T-helper 17 cell (primary cell): ENCODE measurements around the gene GJD2. TPM values are rescaled to one million over a fixed set of nuclear protein-coding genes. Genes with fewer than 3 reads are reported as not detected.

Source experiments
- ATAC-seq: fragments of 150-1000 bp; cut with Tn5 transposase; 2 replicates; pipeline ENCODE4 v1.10.0; 2021; ENCODE audit warnings: mild to moderate bottlenecking, moderate library complexity
- DNase-seq, 3 donors: peaks; one replicate each; pipeline versions ENCODE4 v3.0.0 to v3.0.0-alpha.2; 2020 to 2021
- H3K9me3 ChIP-seq: one replicate; pipeline ENCODE4 v1.7.0; 2013; ENCODE audit warnings: low read length, mild to moderate bottlenecking; ENCODE audit not compliant: control insufficient read depth, poor library complexity, severe bottlenecking
- H3K27ac Mint-ChIP-seq: one replicate; pipeline ENCODE4 v1.8.0; 2022; ENCODE audit warnings: mild to moderate bottlenecking, moderate library complexity, mixed read lengths
- H3K27me3 Mint-ChIP-seq: one replicate; pipeline ENCODE4 v1.8.0; 2022; ENCODE audit warnings: mixed read lengths
- H3K36me3 Mint-ChIP-seq: one replicate; pipeline ENCODE4 v1.8.0; 2022; ENCODE audit warnings: low read depth, mixed read lengths
- H3K4me1 Mint-ChIP-seq: one replicate; pipeline ENCODE4 v1.8.0; 2022; ENCODE audit warnings: mild to moderate bottlenecking, mixed read lengths
- H3K4me3 Mint-ChIP-seq: one replicate; pipeline ENCODE4 v1.8.0; 2022; ENCODE audit warnings: mild to moderate bottlenecking, moderate library complexity, mixed read lengths
- total RNA-seq, 4 donors: library from RNA in 2 of 4; stranded (reverse) in 2 of 4; gene quantifications; one replicate each; pipeline ENCODE4 v1.2.3 and lab custom pipeline; 2022 to 2026

Gene GJD2
- total RNA-seq (not detected), total RNA-seq (lab: John Stamatoyannopoulos, UW) (0 reads per million in 2 donors)

DNA sequence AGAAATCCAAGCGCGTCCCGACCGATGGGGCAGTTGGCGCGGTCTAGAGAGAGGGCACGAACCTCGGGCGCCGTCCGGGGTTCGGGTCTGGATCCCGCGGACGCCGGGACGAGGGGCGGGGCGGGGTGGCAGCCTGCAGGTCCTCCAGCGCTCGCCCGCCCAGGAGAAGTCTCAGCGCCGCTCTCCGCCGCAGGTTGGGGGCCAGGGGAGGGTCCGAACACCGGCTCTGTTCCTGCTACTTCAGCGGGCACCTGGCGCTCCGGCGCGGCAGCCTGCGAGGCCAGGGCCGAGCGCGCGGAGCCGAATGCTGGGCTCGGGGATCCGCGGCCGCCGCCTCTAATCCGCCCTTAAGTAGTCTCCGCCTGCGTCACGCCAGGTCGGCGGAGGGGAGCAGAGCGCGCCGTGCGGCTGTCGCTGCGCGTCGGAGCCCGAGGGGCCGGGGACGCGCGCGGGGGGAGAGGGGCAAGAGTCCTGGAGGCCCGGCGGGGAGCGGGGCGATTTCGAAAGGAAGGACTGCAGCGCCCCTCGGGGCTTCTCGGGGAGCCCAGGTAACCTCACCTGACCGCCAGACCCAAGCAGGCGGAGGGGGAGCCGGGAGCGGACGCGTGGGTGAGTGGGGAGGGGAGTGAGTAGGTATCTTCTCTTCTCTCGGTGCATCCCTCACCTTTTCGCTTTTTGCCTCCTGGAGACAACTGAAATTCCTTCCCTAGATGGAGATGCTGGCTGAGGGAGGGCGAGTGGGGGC lies at the start of gene GJD2:
Gene GJD2 (minus strand): TSS at position 325 of the 745 bp plus-strand sequence. CDS start 510 bp downstream, outside the sequence.
- peaks cover 80% of the 10 kb centered on the region for H3K27me3 Mint-ChIP-seq
- DNase-seq, result no peak
- no peaks in the 10 kb centered on the region for H3K36me3 Mint-ChIP-seq
- ATAC-seq, result no peak
- no peaks in the 10 kb centered on the region for H3K4me1 Mint-ChIP-seq
- H3K9me3 ChIP-seq, result no peaks in the 10 kb centered on the region
- no peak within 1 kb of the TSS for H3K27ac Mint-ChIP-seq
- H3K4me3 Mint-ChIP-seq, result peak within 1 kb of the TSS; percentile 55

DNA sequence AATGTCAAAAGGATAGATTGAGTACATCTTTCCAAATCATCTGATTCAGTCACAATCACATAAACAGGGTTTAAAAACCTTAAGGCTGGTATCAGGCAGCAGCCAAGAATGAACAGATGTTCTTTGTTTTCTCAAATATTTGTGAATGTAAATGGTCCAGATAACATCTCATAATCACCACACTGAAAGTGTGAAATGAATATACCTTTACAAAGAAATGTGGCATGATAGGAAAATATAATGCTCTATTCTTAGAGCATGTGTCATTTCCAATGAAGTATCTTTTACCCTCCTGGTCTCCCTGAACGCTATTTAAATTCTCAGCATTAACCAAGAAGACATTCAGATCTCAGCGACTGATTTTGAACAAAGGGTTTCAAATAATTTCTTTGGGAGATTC lies 49.3 kb upstream of the GJD2 start:
- no peak for ATAC-seq
- H3K36me3 Mint-ChIP-seq, result peaks cover 6% of the 10 kb centered on the region
- H3K4me3 Mint-ChIP-seq, result no peak overlapping the region
- peaks cover 49% of the 10 kb centered on the region for H3K27me3 Mint-ChIP-seq
- no peak for DNase-seq
- no peak overlapping the region for H3K27ac Mint-ChIP-seq
- H3K4me1 Mint-ChIP-seq, result no peaks in the 10 kb centered on the region
- H3K9me3 ChIP-seq, result no peaks in the 10 kb centered on the region

DNA sequence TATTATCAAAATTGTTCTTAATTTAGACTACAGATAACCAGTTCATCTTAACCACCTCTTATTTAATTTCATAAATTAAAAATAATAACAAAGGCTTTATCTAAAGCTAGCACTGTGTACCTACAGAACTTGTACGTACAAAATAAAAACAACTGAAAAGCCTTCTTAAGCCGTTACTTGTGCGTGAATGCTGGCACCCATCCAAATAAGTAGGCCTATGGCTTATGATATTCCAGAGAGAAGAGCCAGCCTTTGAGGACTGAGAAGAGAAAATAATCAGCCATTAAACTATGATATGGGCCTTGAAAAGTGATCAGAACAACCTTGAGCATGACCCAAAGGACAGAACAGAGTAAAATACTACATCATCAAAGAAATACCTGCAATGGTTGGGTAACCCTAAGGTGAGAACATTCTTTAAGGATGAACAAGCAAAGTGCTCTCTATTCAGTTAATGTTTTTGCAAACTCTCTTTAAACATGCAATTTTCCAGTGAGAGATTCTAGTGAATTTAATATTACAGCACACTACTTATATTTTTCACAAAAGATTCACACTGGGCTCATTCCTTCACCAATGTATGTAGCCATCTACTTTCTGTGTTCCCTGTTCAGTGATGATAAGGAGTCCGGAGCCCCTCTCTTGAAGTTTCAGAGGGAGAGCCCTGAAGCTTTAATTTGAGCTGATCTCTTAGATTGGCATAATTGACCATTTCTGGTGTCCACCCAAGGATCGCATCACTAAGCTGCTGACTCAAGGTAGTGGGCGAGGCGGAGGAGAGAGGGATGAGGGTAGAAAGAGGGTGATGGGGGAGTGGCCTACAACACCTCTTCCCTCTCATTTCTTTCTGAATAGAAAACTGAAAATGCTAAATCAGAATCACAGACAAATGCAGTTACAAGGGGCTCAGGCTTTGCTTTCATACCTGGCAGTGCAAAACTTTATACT lies 48.3 kb upstream of the GJD2 start:
- DNase-seq (no peak), ATAC-seq (no peak)
- peaks cover 53% of the 10 kb centered on the region for H3K27me3 Mint-ChIP-seq
- no peak overlapping the region for H3K27ac Mint-ChIP-seq
- no peak overlapping the region for H3K4me3 Mint-ChIP-seq
- H3K9me3 ChIP-seq, result no peaks in the 10 kb centered on the region
- H3K4me1 Mint-ChIP-seq, result no peaks in the 10 kb centered on the region
- peaks cover 6% of the 10 kb centered on the region for H3K36me3 Mint-ChIP-seq

DNA sequence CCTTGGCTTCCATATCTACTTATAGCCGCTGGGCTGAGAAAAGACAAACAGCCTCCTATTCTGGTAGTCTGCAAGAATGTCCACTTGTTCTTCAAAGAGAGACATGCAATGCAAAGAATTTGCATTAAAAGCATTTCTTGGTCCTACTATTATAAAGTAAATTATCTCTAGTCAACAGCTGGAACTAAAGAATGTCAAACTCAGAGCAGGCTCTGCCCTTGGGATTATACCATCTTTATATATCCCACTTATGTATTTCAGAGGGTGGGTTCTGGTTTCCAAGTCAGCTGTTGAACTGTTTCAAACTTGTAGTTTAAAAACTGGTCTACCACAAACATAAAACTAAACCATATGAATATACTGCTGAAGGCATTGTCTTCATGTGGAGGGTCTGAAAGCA lies 47.6 kb upstream of the GJD2 start:
- no peak overlapping the region for H3K4me3 Mint-ChIP-seq
- no peaks in the 10 kb centered on the region for H3K9me3 ChIP-seq
- peaks cover 57% of the 10 kb centered on the region for H3K27me3 Mint-ChIP-seq
- no peak overlapping the region for H3K27ac Mint-ChIP-seq
- H3K36me3 Mint-ChIP-seq, result peaks cover 6% of the 10 kb centered on the region
- no peaks in the 10 kb centered on the region for H3K4me1 Mint-ChIP-seq
- DNase-seq (no peak), ATAC-seq (no peak)

DNA sequence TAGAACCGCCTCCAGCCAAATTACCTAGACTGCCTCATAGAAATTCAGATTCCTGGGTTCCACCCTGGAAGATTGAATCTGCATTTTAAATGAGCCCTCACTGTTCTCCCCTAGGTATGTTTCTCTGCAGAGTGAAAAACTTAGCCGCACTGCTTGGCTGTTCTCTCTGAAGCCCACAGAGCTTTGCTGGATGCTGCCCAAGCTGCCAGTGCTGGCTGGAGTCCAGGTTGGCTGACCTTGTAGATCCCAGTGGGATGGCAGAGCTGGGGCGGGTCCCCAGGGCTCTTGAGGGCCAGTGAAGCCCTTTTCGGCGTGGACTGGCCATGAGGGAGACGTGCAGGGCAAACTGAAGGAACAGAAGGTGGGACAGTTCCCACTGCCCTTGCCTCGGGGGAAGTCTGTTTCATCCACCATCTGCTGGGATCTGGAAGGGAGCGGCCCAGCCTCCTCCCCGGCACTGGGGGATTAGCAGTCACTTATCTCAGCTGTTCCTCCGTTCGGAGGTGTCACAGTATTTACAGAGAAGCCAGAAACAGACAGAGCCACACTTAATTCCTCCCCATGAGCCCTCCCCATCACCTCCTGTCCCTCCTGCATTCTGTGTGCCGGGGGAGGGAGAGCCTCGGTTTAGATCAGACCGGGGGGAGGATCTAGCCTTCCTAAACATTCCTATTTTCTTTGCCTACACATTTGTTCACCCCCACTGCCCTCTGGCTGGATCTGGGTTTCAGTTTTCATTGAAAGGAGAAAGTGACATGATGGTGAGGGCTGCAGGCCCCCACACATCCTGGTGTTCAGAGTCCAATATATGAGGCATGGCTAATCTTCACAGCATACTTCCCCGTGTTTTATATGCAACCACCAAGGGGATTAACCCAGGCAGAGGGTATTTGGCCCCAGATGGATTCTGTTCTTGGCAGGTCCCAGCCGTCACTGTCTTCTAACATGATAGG lies 44.6 kb upstream of the GJD2 start:
- DNase-seq (no peak), ATAC-seq (no peak)
- Mint-ChIP-seq H3K36me3 (peaks cover 6% of the 10 kb centered on the region), H3K4me1 (peaks cover 3% of the 10 kb centered on the region), H3K27me3 (peaks cover 62% of the 10 kb centered on the region), H3K27ac (no peak overlapping the region), H3K4me3 (no peak overlapping the region)
- H3K9me3 ChIP-seq, result no peaks in the 10 kb centered on the region

DNA sequence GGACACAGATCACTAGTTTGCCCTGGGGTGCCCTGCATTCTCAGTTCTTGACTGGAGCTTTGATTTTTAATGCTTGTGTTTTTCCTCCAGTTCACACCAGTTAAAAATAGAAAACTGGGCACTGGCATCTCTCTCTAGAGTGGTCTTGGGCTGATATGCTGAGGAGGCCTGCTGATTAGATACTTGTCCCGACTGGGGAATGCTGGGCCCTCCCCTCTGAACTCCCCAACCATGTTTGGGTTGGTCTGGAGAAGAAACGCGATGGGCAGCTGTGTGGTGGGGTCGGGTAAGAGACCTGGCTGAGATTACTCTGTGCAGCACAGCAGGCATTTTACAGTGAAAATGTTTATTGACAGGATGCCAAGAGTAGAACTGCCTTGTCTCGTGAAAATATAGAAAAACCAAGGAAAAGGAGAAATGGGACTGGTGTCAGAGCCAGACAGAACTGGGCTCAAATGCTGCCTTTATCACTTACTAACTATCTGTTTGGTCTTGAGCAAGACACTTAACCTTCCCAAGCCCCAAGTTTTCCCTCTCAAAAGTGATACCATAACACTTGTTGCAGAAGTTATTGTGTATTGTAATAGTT lies 42.1 kb upstream of the GJD2 start:
- H3K9me3 ChIP-seq, result no peaks in the 10 kb centered on the region
- ATAC-seq (no peak), DNase-seq (no peak)
- Mint-ChIP-seq H3K4me3 (no peak overlapping the region), H3K27me3 (peaks cover 75% of the 10 kb centered on the region), H3K36me3 (peaks cover 9% of the 10 kb centered on the region), H3K27ac (no peak overlapping the region), H3K4me1 (peaks cover 3% of the 10 kb centered on the region)

DNA sequence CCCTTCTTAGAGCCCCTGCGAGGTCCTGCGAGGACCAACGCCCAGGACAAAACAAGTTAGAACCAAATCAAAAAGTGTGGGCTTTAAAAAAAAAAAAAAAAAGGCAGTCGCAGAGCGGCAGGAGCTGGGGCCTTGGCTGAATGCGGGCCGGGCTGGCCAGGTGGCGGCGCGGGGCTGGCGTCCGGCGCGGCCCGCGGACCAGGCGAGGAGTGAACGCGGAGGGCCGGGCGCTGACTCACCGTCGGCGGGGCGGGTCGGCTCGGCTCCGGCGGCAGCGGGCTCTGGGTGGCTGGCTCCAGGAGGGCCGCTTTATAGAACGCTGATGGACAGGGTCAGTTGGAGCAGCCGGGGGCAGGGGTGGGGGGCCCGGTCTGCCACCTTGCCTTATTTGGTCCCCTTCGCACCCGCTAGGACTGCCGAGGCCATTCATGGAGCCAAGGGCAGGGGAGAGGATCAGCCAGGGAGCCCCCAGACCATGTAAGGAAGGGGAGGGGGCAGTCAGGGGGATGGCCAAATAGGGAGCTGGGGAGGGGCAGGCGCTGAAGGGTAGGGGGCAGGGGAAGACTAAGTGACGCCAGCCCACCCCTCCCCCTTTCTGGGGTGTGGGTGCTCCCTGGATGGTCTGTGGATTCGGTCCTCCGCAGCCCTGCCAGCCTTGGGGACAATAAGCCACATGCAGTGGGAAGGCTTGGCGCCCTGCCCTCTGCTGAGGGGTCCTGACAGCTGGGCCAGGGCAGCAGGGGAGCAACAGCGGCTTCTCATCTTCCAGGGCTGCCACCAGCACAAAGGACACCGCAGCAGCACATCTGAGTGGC lies 40.7 kb upstream of the GJD2 start, which contains the start of gene ACTC1:
Gene ACTC1 (minus strand): TSS at position 283 of the 815 bp plus-strand sequence. CDS start 741 bp downstream, outside the sequence.
- no peak for ATAC-seq
- Mint-ChIP-seq H3K4me3 (peak within 1 kb of the TSS; percentile 7), H3K27ac (no peak within 1 kb of the TSS), H3K36me3 (peaks cover 9% of the 10 kb centered on the region), H3K4me1 (peaks cover 3% of the 10 kb centered on the region), H3K27me3 (peaks cover 80% of the 10 kb centered on the region)
- H3K9me3 ChIP-seq, result no peaks in the 10 kb centered on the region
- no peak for DNase-seq

DNA sequence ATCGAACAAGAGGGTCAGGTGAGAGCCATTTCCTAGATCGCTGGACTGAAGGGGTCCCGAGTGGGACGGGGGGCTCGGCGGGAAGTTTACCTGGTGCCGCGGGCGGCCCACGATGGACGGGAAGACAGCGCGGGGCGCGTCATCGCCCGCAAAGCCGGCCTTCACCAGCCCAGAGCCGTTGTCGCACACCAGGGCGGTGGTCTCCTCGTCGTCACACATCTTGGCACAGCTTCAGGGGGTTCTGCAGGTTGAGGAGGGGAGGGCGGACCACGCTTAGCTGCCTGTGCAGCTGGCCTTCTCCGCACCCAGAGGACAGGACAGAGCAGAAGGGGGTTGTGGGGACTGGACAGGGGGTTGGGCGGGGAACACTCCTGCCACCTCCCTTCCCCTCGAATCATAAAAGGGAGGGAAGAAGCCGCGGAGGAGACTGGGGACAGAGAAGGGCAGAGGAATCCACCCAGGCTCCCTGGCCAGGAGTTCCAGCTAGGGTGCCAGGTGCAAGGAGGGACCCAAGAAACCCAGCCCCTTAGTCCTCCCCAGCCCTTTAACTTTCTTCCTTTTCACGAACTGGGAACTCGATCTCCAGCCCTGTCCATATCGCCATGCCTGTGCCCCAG lies 39.9 kb upstream of the GJD2 start:
- ATAC-seq (no peak), DNase-seq (no peak)
- peak overlapping the region; percentile 7 for H3K4me3 Mint-ChIP-seq
- no peaks in the 10 kb centered on the region for H3K9me3 ChIP-seq
- H3K27ac Mint-ChIP-seq, result no peak overlapping the region
- H3K36me3 Mint-ChIP-seq, result peaks cover 6% of the 10 kb centered on the region
- H3K27me3 Mint-ChIP-seq, result peaks cover 83% of the 10 kb centered on the region
- peaks cover 3% of the 10 kb centered on the region for H3K4me1 Mint-ChIP-seq

DNA sequence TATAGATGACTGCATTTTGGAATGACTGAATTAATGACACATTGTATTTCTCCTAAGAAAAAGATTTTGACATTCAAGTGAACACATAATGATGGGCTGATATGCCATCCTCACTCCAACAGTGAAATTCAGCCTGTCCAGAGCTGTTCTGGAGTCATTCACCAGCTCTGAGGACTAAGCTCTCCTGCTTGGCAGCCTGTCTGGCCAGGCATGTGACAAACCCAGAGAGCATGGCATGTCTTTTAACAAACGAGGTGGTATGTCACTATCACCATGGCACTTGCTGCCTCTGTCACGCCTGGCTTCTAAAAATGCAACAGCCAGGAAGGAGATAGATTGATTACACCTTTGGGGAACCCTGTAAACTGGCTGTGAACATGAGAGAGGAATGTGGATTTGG lies 39.1 kb upstream of the GJD2 start:
- no peaks in the 10 kb centered on the region for H3K9me3 ChIP-seq
- no peak overlapping the region for H3K4me3 Mint-ChIP-seq
- peaks cover 82% of the 10 kb centered on the region for H3K27me3 Mint-ChIP-seq
- peaks cover 3% of the 10 kb centered on the region for H3K4me1 Mint-ChIP-seq
- ATAC-seq, result no peak
- no peak overlapping the region for H3K27ac Mint-ChIP-seq
- DNase-seq, result no peak
- H3K36me3 Mint-ChIP-seq, result peaks cover 2% of the 10 kb centered on the region

DNA sequence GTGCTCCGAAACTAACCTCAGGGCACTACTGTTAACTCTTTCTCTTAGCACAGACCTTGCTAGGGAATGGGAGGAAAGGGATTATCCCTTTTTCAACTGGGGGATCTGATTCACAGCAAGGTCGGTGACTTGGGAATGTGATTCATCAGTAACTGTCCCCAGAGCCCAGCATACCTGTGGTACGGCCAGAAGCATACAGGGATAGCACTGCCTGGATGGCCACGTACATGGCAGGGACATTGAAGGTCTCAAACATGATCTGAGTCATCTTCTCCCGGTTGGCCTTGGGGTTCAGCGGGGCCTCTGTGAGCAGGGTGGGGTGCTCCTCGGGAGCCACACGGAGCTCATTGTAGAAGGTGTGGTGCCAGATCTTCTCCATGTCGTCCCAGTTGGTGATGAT lies 38.3 kb upstream of the GJD2 start:
- no peak for DNase-seq
- H3K4me3 Mint-ChIP-seq, result no peak overlapping the region
- H3K27me3 Mint-ChIP-seq, result peaks cover 81% of the 10 kb centered on the region
- H3K36me3 Mint-ChIP-seq, result peaks cover 2% of the 10 kb centered on the region
- no peak for ATAC-seq
- H3K4me1 Mint-ChIP-seq, result peaks cover 3% of the 10 kb centered on the region
- no peak overlapping the region for H3K27ac Mint-ChIP-seq
- no peaks in the 10 kb centered on the region for H3K9me3 ChIP-seq

DNA sequence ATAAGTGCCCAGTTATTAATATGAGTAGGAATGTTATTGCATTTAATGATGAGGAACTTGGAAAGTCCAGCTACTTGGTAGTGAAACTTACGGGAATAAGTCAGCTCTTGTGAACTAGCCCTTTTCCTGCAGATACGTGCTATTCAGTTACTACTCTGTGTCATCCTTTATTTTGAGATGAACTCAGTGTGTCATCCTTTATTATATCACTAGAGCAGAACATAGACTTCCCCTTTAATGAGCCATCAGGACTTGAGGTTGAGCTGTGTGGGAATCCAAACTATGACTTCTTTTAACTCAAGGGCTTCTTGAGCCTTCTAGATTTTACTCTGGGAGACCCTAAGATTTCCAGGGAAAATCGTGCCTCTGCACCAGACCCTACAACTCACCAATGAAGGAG lies 36.9 kb upstream of the GJD2 start:
- H3K4me3 Mint-ChIP-seq, result no peak overlapping the region
- peaks cover 74% of the 10 kb centered on the region for H3K27me3 Mint-ChIP-seq
- DNase-seq (no peak), ATAC-seq (no peak)
- no peaks in the 10 kb centered on the region for H3K9me3 ChIP-seq
- H3K36me3 Mint-ChIP-seq, result peaks cover 2% of the 10 kb centered on the region
- peaks cover 3% of the 10 kb centered on the region for H3K4me1 Mint-ChIP-seq
- H3K27ac Mint-ChIP-seq, result no peak overlapping the region
